ENCODE results near the gene PLA2G2D.

DNA sequence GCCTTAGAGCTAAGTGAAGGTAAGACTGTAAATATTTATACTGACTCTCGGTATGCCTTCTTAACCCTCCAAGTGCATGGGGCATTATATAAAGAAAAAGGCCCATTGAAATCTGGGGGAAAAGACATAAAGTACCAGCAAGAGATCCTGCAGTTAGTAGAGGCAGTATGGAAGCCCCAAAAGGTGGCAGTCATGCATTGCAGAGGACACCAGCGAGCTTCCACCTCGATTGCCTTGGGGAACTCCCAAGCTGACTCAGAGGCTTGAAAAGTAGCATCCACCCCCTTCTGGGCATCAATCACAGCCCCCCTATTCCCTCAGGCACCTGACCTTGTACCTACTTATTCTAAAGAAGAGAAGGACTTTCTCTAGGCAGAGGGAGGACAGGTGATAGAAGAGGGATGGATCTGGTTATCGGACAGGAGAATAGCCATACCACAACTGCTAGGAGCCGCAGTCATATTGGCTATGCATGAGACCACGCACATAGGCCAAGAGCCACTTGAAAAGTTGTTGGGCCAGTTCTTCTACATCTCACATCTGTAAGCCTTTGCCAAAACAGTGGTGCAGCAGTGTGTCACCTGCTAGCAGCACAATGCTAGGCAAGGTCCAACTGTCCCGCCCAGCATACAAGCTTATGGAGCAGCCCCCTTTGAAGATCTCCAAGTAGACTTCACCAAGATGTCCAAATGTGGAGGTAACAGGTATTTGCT lies 39.2 kb upstream of the PLA2G2D start:
- TF ChIP-seq, protein P1, sequence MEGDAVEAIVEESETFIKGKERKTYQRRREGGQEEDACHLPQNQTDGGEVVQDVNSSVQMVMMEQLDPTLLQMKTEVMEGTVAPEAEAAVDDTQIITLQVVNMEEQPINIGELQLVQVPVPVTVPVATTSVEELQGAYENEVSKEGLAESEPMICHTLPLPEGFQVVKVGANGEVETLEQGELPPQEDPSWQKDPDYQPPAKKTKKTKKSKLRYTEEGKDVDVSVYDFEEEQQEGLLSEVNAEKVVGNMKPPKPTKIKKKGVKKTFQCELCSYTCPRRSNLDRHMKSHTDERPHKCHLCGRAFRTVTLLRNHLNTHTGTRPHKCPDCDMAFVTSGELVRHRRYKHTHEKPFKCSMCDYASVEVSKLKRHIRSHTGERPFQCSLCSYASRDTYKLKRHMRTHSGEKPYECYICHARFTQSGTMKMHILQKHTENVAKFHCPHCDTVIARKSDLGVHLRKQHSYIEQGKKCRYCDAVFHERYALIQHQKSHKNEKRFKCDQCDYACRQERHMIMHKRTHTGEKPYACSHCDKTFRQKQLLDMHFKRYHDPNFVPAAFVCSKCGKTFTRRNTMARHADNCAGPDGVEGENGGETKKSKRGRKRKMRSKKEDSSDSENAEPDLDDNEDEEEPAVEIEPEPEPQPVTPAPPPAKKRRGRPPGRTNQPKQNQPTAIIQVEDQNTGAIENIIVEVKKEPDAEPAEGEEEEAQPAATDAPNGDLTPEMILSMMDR (conservative IDR thresholded peaks at IDR 0.05; ENCODE audit: low read depth in 2 of 2) = no peak; a peak in 1 of 4 replicates
- no peak for TF ChIP-seq POLR2AphosphoS5 (IDR thresholded peaks at IDR 0.05; ENCODE audit: low read depth)
- TF ChIP-seq, protein P2, sequence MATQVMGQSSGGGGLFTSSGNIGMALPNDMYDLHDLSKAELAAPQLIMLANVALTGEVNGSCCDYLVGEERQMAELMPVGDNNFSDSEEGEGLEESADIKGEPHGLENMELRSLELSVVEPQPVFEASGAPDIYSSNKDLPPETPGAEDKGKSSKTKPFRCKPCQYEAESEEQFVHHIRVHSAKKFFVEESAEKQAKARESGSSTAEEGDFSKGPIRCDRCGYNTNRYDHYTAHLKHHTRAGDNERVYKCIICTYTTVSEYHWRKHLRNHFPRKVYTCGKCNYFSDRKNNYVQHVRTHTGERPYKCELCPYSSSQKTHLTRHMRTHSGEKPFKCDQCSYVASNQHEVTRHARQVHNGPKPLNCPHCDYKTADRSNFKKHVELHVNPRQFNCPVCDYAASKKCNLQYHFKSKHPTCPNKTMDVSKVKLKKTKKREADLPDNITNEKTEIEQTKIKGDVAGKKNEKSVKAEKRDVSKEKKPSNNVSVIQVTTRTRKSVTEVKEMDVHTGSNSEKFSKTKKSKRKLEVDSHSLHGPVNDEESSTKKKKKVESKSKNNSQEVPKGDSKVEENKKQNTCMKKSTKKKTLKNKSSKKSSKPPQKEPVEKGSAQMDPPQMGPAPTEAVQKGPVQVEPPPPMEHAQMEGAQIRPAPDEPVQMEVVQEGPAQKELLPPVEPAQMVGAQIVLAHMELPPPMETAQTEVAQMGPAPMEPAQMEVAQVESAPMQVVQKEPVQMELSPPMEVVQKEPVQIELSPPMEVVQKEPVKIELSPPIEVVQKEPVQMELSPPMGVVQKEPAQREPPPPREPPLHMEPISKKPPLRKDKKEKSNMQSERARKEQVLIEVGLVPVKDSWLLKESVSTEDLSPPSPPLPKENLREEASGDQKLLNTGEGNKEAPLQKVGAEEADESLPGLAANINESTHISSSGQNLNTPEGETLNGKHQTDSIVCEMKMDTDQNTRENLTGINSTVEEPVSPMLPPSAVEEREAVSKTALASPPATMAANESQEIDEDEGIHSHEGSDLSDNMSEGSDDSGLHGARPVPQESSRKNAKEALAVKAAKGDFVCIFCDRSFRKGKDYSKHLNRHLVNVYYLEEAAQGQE (IDR thresholded peaks at IDR 0.05; ENCODE audit: unreplicated experiment) = no peak

All from GM23338 (cell line).